GM12878 (cell line): Measurements from ENCODE around the gene SGIP1. TPM values are rescaled to one million over a fixed set of nuclear protein-coding genes. Genes with fewer than 3 reads are reported as not detected.

Experiments
- ATAC-seq: fragments of 200-7000 bp; cut with Tn5 transposase; 3 replicates; pipeline ENCODE4 v1.9.1; 2020; ENCODE audit warnings: mild to moderate bottlenecking, moderate library complexity
- BruUV-seq: library from RNA; stranded (reverse); fragments of 400-500 nt; replicated peaks from 2 replicates; lab custom pipeline; 2021; lab: Mats Ljungman, UMichigan
- CTCF ChIA-PET: fragments of 300-600 bp; sonication (Branson Sonifier 250); formaldehyde crosslinking; extraction: SDS; loops from one replicate; lab custom pipeline; 2021; ENCODE audit warnings: inconsistent platforms; lab: Yijun Ruan, JAX
- POLR2A ChIA-PET: fragments of 350-600 bp; formaldehyde crosslinking; extraction: SDS; loops from one replicate; lab custom pipeline; 2021; ENCODE audit warnings: inconsistent platforms; lab: Charles Lee
- RAD21 ChIA-PET: fragments of 300-600 bp; sonication (Branson Sonifier 250); formaldehyde crosslinking; loops from one replicate; lab custom pipeline; 2023; ENCODE audit warnings: antibody characterized with exemption; ENCODE audit not compliant: unreplicated experiment; lab: Charles Lee
- SMC1A ChIA-PET: fragments of 300-600 bp; sonication (Branson Sonifier 250); formaldehyde crosslinking; loops from one replicate; lab custom pipeline; 2023; ENCODE audit not compliant: unreplicated experiment, uncharacterized antibody; lab: Charles Lee
- DNase-seq: peaks from one replicate; pipeline ENCODE4 v3.0.0-alpha.2; 2011; ENCODE audit warnings: low read depth, low spot score
- FAIRE-seq: peaks from 3 replicates; lab custom pipeline; 2011; peaks lifted over from hg19 to GRCh38; lab: Jason Lieb, UNC
- H2AFZ ChIP-seq: 2 replicates; pipeline ENCODE4 v1.6.0; 2011; ENCODE audit warnings: low read depth, low read length, control low read depth; ENCODE audit not compliant: control insufficient read depth
- H3K27ac ChIP-seq: 2 replicates; pipeline ENCODE4 v1.5.1; 2011; ENCODE audit warnings: control low read depth; ENCODE audit not compliant: control insufficient read depth, insufficient read depth
- H3K27me3 ChIP-seq, 2 experiments: replicated peaks in 1 of 2; 2 replicates each; pipeline versions ENCODE4 v1.6.0 to v1.6.1; 2011; ENCODE audit warnings: low read length in 1 of 2; ENCODE audit not compliant: control insufficient read depth in 2 of 2, insufficient read depth in 2 of 2
- H3K36me3 ChIP-seq, 2 experiments: 2 replicates each; pipeline ENCODE4 v1.5.1; 2011; ENCODE audit warnings: low read length in 1 of 2; ENCODE audit not compliant: control insufficient read depth in 2 of 2, insufficient read depth in 2 of 2
- H3K4me1 ChIP-seq: 2 replicates; pipeline ENCODE4 v1.6.1; 2011; ENCODE audit warnings: mild to moderate bottlenecking, low read length, moderate library complexity, mixed read lengths; ENCODE audit not compliant: control insufficient read depth, insufficient read depth
- H3K4me2 ChIP-seq: 2 replicates; pipeline ENCODE4 v1.6.0; 2011; ENCODE audit warnings: control low read depth; ENCODE audit not compliant: control insufficient read depth, insufficient read depth
- H3K4me3 ChIP-seq: fragments of 200-600 bp; sonication (generic); 2 replicates; pipeline ENCODE4 v1.5.1; 2016
- H3K79me2 ChIP-seq: 2 replicates; pipeline ENCODE4 v1.6.0; 2011; ENCODE audit warnings: low read length; ENCODE audit not compliant: control insufficient read depth, insufficient read depth
- H3K9ac ChIP-seq: 2 replicates; pipeline ENCODE4 v1.8.0; 2011; ENCODE audit warnings: low read length, control low read depth, mixed read lengths; ENCODE audit not compliant: control insufficient read depth, insufficient read depth
- H3K9me3 ChIP-seq: replicated peaks from 3 replicates; pipeline ENCODE4 v1.5.1; 2011; ENCODE audit warnings: mild to moderate bottlenecking, low read length; ENCODE audit not compliant: control insufficient read depth, insufficient read depth
- H4K20me1 ChIP-seq: 2 replicates; pipeline ENCODE4 v1.6.0; 2011; ENCODE audit not compliant: control insufficient read depth, insufficient read depth
- BCL3 ChIP-seq: IDR thresholded peaks from 2 replicates; pipeline ENCODE4 v1.6.1; 2011; ENCODE audit warnings: borderline replicate concordance, low read depth, mild to moderate bottlenecking, moderate library complexity, low read length; ENCODE audit not compliant: insufficient read depth, poor library complexity, severe bottlenecking
- BRCA1 ChIP-seq: IDR thresholded peaks from 2 replicates; pipeline ENCODE4 v1.6.1; 2011; ENCODE audit warnings: low read depth, low read length, improper control_type of control experiment
- CEBPZ ChIP-seq: fragments of 150-350 bp; IDR thresholded peaks from 2 replicates; pipeline ENCODE4 v1.6.1; 2016; ENCODE audit warnings: low read depth, low read length
- HDAC2 ChIP-seq: fragments of 200-600 bp; sonication (generic); IDR thresholded peaks from 2 replicates; pipeline ENCODE4 v1.6.1; 2017
- IRF4 ChIP-seq: IDR thresholded peaks from 2 replicates; pipeline ENCODE4 v1.6.1; 2011; ENCODE audit warnings: low read depth, low read length
- IRF5 ChIP-seq: fragments of 450-650 bp; IDR thresholded peaks from 2 replicates; pipeline ENCODE4 v1.6.1; 2017; ENCODE audit warnings: borderline replicate concordance
- NR2C1 ChIP-seq: fragments of 450-650 bp; IDR thresholded peaks from 2 replicates; pipeline ENCODE4 v1.6.1; 2017; ENCODE audit warnings: antibody characterized with exemption, mild to moderate bottlenecking, moderate library complexity
- YY1 ChIP-seq: IDR thresholded peaks from 2 replicates; pipeline ENCODE4 v1.6.1; 2011; ENCODE audit warnings: low read depth, mild to moderate bottlenecking, low read length
- in situ Hi-C: fragments of 300-500 bp; cut with MboI; formaldehyde crosslinking; loops from 9 replicates; pipeline ENCODE4 v1.14.3; 2018; ENCODE audit warnings: mixed read lengths
- intact Hi-C: fragments of 100-400 bp; cut with micrococcal nuclease; formaldehyde crosslinking; loops from one replicate; pipeline ENCODE4 v1.14.2; 2022; ENCODE audit not compliant: unreplicated experiment
- polyA plus RNA-seq, 11 experiments: library from polyadenylated mRNA; depleted of rRNA in 4 of 11; unstranded in 6 of 11; stranded (reverse) in 5 of 11; fragments of >200 nt; fragmentation: Nextera tagmentation in 4 of 11; fragmentation: Illumina TruSeq in 1 of 11; extraction: Ambion mirVana in 4 of 11; extraction: Trizol in 1 of 11; gene quantifications; 1 replicate in 1 of 11; 2 replicates in 10 of 11; pipeline versions ENCODE4 v1.2.1 to v1.2.3, GENCODE V29; 2011 to 2016; ENCODE audit warnings: inconsistent platforms in 2 of 11, missing spikeins in 2 of 11, low read depth in 1 of 11
- total RNA-seq, 4 experiments: library from RNA; depleted of rRNA in 3 of 4; stranded (reverse); fragments of >200 nt in 3 of 4; fragmentation: Illumina TruSeq in 1 of 4; extraction: Trizol in 1 of 4; gene quantifications; 2 replicates each; pipeline versions ENCODE4 v1.2.1 to v1.2.3, GENCODE V29; 2013 to 2021

Gene SGIP1
- total and polyA plus RNA-seq, 10 of the 15 experiments (the other 5 are each of a cell fraction or from before 2014, with no cell fraction given): 0.15 TPM; not detected in 9

- no peaks in the 10 kb centered on the region for H3K4me1 ChIP-seq
- H3K4me3 ChIP-seq: no peak overlapping the region
- no peak for ATAC-seq
- POLR2A ChIA-PET: interaction anchor here (0.5 kb wide), 1 partner anchor 551 kb away, joined by 3 read pairs; no protein-coding TSS in a partner anchor
- H4K20me1 ChIP-seq: no peaks in the 10 kb centered on the region
- H3K79me2 ChIP-seq: no peaks in the 10 kb centered on the region
- in situ Hi-C loops: no loop called here
- H3K36me3 ChIP-seq: no peaks in the 10 kb centered on the region
- RAD21 ChIA-PET: no interaction called here
- BruUV-seq: no TSS peak
- DNase-seq: no peak
- no peak overlapping the region for H3K27ac ChIP-seq
- no peak overlapping the region for H3K9ac ChIP-seq
- no peak overlapping the region for H3K4me2 ChIP-seq
- no peaks in the 10 kb centered on the region for H3K9me3 ChIP-seq
- no peak overlapping the region for H2AFZ ChIP-seq
- TF ChIP-seq YY1 (no peak), CEBPZ (no peak), IRF5 (no peak), NR2C1 (no peak), IRF4 (no peak), BRCA1 (no peak), BCL3 (no peak), HDAC2 (no peak)
- TF ChIP-seq, all 136 proteins: peak for 0
- CTCF ChIA-PET: no interaction called here
- no peaks in the 10 kb centered on the region for H3K27me3 ChIP-seq
- SMC1A ChIA-PET: no interaction called here
- intact Hi-C loops: no loop called here
- FAIRE-seq: no peak
These were observed 36.2 kb downstream of the SGIP1 start for GRCh38 chr1:66570196-66570595.
